ENCODE data around the gene STAT2.

DNA sequence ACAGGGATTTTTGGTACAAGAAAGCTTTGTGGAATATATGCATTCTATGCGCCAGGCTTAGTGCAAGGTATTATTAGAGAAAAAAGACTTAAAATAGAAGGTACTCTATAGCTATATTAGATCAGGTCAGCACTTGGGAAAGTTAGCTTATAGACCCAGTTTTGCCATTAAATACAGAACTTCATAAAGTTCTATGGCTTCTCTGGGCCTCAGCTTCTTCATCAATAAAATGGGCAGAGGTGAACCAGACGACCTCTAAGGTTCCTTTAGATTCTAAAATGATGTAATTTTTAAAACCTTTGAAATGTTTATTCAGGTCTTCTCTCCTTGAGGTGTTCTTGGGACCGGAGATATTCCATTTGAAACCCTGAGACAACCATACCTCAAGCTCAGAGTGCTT is 51.2 kb downstream of the STAT2 start:
- TF ChIP-seq, protein P1, sequence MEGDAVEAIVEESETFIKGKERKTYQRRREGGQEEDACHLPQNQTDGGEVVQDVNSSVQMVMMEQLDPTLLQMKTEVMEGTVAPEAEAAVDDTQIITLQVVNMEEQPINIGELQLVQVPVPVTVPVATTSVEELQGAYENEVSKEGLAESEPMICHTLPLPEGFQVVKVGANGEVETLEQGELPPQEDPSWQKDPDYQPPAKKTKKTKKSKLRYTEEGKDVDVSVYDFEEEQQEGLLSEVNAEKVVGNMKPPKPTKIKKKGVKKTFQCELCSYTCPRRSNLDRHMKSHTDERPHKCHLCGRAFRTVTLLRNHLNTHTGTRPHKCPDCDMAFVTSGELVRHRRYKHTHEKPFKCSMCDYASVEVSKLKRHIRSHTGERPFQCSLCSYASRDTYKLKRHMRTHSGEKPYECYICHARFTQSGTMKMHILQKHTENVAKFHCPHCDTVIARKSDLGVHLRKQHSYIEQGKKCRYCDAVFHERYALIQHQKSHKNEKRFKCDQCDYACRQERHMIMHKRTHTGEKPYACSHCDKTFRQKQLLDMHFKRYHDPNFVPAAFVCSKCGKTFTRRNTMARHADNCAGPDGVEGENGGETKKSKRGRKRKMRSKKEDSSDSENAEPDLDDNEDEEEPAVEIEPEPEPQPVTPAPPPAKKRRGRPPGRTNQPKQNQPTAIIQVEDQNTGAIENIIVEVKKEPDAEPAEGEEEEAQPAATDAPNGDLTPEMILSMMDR (IDR thresholded peaks at IDR 0.05), result no peak
- TF ChIP-seq ZFX (IDR thresholded peaks at IDR 0.05; ENCODE audit: borderline replicate concordance), result no peak
